Measurements from ENCODE around the gene CEP131. TPM values are rescaled to one million over a fixed set of nuclear protein-coding genes. Genes with fewer than 3 reads are reported as not detected.

Gene CEP131
- total and polyA plus RNA-seq, 7 donors: 3.7 to 8.6 (median 4.9) TPM

GRCh38 chr17:81203136-81203535, 19.6 kb downstream of the CEP131 start:
- Histone ChIP-seq H3K4me3 (no peak overlapping the region), H3K36me3 (ENCODE audit: insufficient read depth in 1 of 2, low read depth in 1 of 2) (peaks cover 0 to 3% of the 10 kb centered on the region in 2 donors), H3K27me3 (ENCODE audit: insufficient read depth in 3 of 3, low read length in 2 of 3) (no peaks in the 10 kb centered on the region), H3K4me1 (no peaks in the 10 kb centered on the region), H3K9me3 (no peaks in the 10 kb centered on the region), H3K27ac (no peak overlapping the region)
- 93 to 96% (median 95%) methylated on average over 20 of the region's 20 CpGs for WGBS, 3 donors
- intact Hi-C loops (cut with DNase I): loop anchor here in 1 of 2 donors (5.0 kb wide), 1 partner anchor 61 kb away; no protein-coding TSS in a partner anchor
- no peak for TF ChIP-seq CTCF (IDR thresholded peaks at IDR 0.05)
- ATAC-seq (no peak), DNase-seq (no peak)

DNA sequence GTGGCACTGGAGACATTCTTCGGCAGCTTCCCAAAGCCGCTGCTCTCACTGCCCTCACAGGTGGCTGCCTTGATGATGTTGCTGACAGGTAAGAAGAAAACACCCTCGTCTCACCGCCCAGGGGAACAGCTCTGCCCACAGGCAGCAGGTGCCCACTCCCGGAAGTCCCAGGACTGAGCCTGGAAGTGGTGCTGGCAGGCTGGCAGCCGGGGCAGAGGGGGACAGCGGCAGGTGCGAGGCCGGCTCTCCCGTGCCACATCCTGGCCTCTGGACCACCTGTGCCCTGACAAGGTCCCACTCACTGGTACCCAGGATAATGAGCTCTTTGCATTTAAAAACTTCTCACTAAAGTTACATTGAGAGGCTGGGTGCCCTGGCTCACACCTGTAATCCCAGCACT, 20.4 kb downstream of the CEP131 start:
- Histone ChIP-seq H3K4me1 (no peaks in the 10 kb centered on the region), H3K36me3 (ENCODE audit: insufficient read depth in 1 of 2, low read depth in 1 of 2) (peaks cover 0 to 3% of the 10 kb centered on the region in 2 donors), H3K4me3 (no peak overlapping the region), H3K27me3 (ENCODE audit: insufficient read depth in 3 of 3, low read length in 2 of 3) (no peaks in the 10 kb centered on the region), H3K27ac (no peak overlapping the region), H3K9me3 (no peaks in the 10 kb centered on the region)
- DNase-seq (no peak), ATAC-seq (no peak)
- no peak for TF ChIP-seq CTCF (IDR thresholded peaks at IDR 0.05)
- intact Hi-C loops (cut with DNase I): loop anchor here in 1 of 2 donors (5.0 kb wide), 1 partner anchor 60 kb away; no protein-coding TSS in a partner anchor
- WGBS, 3 donors: 94 to 96% (median 95%) methylated on average over 10 of the region's 10 CpGs

DNA sequence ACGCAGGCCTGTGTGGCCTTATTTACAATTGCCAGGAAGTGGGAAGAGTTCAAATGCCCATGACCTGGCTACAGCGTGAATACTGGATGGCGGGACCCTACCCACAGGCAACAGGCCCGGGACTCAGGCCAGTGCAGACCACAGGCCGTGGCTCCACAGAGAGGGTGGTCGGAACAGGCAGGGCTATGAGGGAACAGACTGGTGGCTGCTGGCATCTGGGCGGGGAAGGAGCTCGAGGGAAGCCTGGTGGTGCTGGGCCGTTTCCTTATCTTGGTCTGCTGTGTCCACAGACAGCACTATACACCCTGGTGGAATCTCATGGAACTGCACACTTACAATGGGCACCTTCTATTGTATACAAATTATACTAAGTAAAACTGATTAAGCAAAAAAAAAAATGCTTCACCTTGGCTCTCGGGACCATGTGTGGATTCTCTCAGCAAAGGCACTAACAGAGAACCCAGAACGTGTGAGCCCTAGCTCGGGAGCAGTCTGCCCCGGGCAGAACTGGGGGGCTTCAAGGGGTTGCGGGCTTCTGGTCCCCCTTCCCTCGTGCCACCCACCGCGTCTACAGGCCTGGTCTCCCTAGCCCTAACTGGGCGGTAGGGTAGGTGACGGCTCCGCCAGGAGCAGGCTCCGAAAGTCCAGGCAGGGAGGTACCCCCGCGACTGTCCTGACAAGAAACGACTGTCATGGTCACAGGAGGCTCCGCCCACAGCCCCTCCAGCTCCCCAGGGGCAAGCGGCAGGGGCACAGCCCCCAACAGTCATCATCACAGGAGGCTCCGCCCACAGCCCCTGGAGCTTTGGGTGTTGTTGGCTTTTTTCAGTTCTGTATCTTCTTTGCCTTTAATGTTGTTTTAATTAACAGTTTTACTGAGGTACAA, 21.8 kb downstream of the CEP131 start:
- Histone ChIP-seq H3K4me3 (no peak overlapping the region), H3K36me3 (ENCODE audit: insufficient read depth in 1 of 2, low read depth in 1 of 2) (peaks cover 0 to 3% of the 10 kb centered on the region in 2 donors), H3K4me1 (no peaks in the 10 kb centered on the region), H3K27me3 (ENCODE audit: insufficient read depth in 3 of 3, low read length in 2 of 3) (no peaks in the 10 kb centered on the region), H3K27ac (no peak overlapping the region), H3K9me3 (no peaks in the 10 kb centered on the region)
- peak; percentile 37 for TF ChIP-seq CTCF (IDR thresholded peaks at IDR 0.05)
- peak in 3 of 4 donors; percentile 42 to 65 (median 49) for ATAC-seq
- WGBS, 3 donors: 77 to 82% (median 78%) methylated on average over 25 to 27 of the region's 27 CpGs
- no peak for DNase-seq
- intact Hi-C loops (cut with DNase I): loop anchor here in 1 of 2 donors (5.0 kb wide), 1 partner anchor 59 kb away; no protein-coding TSS in a partner anchor

DNA sequence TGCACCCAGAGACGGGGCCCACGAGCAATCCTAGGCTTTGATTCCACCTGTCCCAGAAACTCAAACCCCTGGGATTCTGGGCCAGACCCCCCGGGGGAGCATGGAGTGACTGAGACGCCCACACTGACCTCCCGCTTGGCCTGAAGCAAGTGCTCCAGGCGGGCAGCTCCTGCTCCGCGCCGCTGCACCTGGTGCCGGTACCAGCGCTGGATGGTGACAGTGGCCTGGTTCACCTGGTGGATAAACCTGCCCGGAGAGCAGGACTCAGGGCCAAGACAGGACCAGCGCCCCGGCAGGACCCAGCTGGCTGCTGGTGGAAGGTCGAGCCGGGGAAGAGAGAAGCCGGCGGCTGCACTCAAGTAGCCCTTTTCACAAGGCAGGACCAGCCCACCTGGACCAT, 22.6 kb downstream of the CEP131 start:
- no peaks in the 10 kb centered on the region for H3K9me3 ChIP-seq
- 91 to 93% (median 92%) methylated on average over 18 of the region's 18 CpGs for WGBS, 3 donors
- no peak overlapping the region for H3K27ac ChIP-seq
- intact Hi-C loops (cut with DNase I): loop anchor here in 1 of 2 donors (5.0 kb wide), 1 partner anchor 58 kb away; no protein-coding TSS in a partner anchor
- H3K4me3 ChIP-seq: no peak overlapping the region
- peaks cover 0 to 3% of the 10 kb centered on the region in 2 donors for H3K36me3 ChIP-seq (ENCODE audit: insufficient read depth in 1 of 2, low read depth in 1 of 2)
- ATAC-seq: no peak
- H3K4me1 ChIP-seq: no peaks in the 10 kb centered on the region
- DNase-seq: no peak
- no peaks in the 10 kb centered on the region for H3K27me3 ChIP-seq (ENCODE audit: insufficient read depth in 3 of 3, low read length in 2 of 3)
- no peak for TF ChIP-seq CTCF (IDR thresholded peaks at IDR 0.05)
